ENCODE data around the gene STX8.
"Not testable (repeated sequence)": the region's sequence is repeated elsewhere in the genome, so short reads cannot be mapped to it uniquely, and the experiment has no call there.

Gene STX8

DNA sequence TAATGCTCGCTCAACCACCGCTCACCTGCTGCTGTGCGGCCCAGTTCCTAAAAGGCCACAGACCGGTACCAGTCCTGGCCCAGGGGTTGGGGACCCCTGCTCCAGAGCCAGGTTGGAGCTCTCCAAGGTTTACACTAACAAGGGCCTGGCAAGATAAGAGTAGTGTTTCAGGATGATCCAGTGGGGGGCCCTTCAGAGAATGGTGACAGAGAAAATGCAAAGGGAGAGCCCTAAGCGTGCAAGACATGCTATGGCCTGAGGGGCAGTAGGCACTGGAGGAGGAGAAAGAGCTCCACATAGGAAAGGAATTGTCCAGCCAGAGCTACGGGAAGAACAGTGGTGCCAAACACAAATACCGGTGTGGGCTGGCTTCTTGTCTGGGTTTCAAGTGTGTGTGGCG, 233.4 kb downstream of the STX8 start:
- no peak for DNase-seq (ENCODE audit: low read depth in 2 of 2)

DNA sequence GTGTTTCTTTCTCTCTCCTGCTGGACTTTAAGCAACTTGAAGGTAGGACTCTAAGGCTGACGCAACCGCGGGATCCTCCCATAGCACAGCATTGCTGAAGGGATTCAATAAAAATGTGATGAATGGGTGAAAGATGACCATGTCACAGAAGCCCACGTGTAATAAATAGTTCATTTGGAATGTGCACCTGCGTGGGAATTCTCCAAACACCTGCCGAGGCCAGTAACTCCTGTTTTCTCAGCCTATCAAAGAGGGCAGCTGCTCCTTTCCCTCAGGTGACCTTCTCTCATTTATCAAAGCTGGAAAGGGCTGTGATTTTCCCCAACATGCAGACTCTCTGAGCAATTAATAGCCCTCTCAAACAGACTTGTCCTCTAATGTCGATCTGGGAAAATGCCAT, 235.7 kb downstream of the STX8 start:
- no peak for DNase-seq (ENCODE audit: low read depth in 2 of 2)

DNA sequence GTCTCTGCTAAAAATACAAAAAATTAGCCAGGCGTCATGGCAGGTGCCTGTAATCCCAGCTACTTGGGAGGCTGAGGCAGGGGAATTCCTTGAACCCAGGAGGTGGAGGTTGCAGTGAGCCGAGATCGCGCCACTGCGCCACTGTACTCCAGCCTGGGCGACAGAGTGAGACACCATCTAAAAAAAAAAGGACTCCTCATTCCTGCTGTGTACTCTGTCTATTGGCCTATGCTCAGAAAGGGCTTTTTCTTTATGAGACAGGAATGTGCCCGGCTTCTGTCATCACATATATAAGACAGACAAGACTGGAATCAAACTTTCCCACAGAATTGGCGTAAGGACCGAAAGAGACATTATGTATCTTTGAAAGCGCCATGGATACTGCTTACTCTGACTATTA, 236.1 kb downstream of the STX8 start:
- not testable (repeated sequence) for DNase-seq (ENCODE audit: low read depth in 2 of 2)

DNA sequence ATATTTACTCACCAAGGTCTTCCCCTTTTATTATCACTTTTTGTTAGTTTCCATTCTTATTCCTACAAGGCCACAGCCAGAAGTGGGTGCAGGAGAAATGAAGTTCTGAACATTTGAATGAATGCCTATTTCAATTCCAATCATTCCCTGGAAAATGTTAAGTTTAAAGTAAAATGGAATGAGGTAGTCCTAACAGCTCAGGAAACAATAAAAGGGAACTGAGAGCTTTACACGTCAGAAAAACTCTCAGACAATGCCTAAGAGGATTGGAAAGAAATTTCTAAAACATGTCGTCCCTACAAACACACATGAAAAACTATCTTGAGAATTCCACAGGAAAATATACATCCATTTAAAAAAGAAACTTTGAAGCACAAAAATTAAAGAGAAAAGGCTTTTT, 238.8 kb downstream of the STX8 start:
- DNase-seq (ENCODE audit: low read depth in 2 of 2), result no peak

DNA sequence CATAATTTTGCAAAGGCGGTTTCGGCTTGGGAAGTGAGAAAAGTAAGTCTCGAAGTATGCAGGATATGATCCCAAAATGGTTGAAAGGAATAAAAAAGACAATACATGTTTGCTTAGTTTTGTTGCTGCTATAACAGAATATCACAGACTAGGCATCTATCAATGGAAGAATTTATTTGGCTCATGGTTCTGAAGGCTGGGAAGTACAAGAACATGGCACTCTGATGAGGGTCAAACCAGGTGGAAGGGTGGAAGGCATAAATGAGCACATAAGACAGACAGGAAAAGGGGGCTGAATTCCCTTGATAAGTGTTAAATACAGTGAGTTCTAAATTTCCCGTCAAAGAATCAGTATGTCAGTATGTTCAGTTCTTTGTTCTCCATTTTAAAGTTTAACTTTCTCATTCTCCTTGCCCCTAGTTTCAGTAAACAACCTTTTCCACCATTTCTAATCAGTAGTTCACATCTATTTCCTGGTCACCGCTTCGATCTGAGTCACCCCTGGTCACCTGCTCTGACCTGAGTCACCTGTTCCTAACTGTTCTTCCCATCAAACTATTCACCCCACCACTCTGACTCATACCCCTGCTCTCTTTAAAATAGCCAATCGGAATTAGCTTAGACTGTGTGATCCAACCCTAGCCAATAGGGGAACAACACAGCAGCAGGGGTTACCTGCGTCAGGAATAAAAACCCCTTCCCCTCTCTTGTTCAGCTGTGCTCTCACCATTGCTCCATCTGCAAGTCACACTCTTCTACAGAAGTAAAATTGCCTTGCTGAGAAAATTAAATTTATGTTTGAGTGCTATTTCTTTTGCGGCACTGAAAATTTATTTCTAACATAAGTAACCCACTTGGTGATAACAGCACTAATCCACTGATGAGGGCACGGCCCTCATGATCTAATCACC, 240.8 kb downstream of the STX8 start:
- no peak for DNase-seq (ENCODE audit: low read depth in 2 of 2)

DNA sequence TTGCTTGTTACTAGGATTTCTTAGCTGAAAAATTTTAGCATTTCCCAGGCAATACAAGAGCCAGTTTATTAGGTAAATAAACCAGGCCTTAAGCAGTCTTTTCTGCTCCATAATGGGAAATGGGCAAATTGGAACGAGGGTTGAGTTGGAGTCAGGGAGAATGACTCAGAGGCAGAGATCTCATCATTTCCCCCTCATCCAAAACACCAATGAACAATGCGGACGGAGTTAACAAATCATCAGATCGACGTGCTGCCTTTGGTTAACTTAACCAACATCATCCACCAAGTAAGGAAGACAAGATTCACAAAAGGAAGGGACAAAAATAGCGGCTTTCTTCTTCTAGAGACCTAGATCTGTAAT, 243.5 kb downstream of the STX8 start:
- no peak for DNase-seq (ENCODE audit: low read depth in 2 of 2)

DNA sequence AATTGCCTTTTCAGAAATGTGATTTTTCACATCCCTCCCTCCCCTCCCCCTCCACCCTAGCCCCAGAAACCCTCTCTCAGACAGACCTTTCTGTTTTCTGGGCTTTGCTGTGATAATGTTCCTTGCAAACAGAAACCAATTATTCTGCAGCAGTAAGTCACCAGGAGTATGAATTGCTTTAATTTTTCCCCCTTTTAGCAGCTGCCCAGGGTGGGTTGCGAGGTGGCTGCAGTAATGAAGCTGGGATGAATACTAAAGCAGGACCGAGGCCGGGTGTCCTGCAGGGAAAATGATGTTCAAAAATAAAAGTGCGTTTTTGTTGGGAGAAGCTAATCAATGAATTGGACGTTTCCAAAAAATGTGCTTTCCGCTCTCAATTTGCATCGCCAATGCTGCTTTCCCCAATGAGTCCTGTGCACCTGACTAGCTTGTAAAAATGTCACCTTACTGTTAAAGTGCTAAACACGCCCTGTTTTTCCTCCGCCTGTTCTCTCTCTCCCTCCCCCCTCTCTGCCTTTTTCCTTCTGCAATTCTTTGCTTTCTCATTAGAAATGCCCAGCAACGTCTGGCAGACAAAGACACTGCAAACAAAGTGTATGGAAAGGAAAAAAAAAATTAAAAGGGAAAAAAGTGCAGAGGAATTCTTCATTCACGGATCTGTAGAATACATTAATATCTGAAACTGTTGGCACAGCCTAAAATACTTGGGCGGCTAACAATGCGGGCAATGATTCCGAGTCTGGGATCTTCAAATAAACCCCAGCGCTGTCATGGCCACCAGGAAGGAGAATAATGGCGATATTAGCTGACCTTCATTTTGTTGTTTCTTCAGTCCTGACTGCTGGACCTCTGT, 244.1 kb downstream of the STX8 start:
- no peak for DNase-seq (ENCODE audit: low read depth in 2 of 2)

DNA sequence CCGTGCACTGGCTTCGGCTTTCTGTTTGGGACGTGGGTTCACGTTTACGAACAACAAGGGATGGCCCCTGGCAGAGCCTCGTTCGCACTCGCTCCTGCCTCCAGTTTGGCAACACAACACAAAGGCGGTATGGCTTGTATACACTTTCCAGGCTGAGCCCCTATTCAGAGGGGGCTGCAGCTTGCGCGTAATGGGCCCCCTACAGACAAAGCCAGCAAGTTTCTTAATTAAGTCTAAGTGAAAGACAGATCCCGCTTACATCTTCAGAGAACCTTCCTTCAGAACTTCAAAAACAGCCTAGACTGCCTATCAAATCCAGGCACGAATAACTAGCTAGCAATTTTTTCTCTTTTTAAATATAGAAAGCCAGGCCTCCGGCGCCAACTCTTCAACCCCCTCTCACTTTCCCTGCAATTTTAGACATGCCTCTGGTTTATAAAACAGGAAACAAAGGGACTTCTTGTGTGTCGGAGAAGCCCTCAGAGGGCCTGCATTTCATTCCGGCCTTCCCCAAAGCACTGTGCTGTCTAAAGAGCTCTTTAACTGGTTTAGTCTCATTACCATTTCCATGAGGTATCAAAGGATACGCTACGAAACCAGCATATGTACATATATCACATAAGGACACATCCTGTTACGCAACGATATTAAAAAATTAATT, 244.9 kb downstream of the STX8 start:
- no peak for DNase-seq (ENCODE audit: low read depth in 2 of 2)

DNA sequence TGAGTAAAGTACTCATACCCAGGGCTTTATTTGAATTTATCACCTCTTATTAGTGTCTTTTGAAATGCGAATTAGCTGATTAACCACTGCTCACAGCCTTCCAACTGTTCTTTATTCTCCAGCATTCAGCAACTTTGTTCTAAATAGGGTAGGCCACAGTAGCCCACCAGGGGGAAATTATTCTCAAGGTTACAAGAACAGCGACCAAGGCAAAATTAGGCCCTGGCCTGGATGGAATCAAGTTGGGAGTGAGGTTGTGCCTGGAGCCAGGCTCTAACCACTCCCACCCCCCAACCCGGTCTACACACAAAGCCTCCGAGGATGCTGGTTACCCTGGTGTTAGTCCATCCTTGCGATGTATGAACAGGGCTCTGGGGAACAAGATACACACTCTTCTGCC, 245.5 kb downstream of the STX8 start:
- DNase-seq (ENCODE audit: low read depth in 2 of 2), result no peak

DNA sequence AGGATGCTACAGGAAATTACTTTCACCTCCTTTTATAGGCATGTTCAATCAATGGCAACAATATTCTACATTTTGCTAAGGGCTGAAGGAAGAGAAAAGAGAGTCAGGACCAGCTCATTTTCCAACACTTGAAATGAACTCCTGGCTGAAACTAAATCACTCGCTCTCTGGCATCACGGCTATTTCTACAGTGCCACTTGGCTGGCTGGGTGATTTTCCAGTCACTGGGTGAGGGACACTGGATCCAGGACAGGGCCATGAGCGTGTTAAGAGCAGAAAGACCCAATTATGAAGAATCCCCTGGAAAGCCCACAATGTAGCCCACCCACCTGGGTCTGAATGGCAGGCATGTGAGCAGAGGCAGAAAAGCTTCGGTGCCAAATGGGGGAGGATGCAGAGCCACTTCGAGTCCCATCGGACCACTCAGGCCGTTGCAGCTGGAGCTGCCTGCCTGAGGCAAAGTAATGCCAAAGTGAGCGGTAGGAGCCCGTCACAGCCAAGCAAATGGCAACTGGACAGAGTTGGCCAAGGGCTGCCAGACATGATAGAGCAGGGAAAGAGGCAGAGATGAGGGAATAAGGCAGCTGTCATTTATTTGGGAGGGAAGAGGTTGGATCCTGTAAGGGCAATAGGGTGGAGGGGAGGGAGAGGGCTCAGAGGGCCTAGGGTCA, 246.2 kb downstream of the STX8 start:
- DNase-seq (ENCODE audit: low read depth in 2 of 2), result no peak

DNA sequence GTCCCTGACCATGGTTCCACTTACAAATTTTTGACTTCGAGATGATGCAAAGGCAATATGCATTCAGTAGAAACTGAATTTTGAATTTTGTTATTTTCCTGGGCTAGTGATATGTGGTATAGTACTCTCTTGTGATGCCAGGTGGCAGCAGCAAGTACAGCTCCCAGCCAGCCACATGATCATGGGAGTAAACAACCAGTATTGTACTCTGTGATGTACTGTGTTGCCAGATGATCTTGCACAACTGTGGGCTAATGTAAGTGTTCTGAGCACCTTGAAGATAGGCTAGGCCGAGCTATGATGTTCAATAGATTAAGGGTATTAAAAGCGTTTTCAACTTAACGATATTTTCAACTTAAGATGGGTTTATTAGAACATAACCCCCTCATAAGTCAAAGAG, 250.8 kb downstream of the STX8 start:
- no peak for DNase-seq (ENCODE audit: low read depth in 2 of 2)

DNA sequence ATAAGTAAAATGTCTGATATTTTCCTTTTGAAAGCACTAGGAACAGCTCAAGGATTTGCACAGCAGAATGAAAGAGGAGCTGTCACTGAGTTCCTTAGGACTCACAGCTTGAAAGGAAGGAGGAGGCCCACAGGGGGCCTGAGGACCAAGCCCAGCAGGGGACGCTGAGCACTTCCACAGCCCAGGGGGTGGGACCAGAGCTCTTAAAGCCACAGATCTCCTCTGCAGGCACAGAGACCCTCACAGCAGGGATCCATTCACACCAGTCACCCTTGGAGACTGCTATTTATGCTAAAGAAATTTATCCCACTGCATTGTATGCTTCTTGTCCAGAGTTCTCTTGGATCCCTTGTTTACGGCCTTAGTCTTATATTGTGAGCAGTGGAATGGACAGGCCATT, 253.3 kb downstream of the STX8 start:
- no peak for DNase-seq (ENCODE audit: low read depth in 2 of 2)

DNA sequence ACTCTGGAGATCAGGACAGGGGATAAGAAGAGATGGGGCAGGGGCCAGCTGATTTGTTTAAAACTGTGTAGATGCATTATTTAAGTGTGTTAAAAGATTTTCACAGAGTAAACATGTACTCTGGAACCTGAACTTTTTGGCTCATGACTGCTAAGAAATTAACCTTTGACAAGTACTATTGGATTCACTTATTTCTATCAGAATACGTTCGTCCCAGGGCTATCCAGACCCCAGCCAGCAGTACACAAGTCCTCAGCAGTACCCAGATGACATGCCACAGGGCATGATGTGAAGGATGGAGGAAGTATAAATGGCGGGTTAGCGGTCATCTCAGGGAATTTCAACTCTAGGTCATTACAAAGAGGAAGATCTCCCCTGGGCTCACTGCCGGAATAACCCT, 253.7 kb downstream of the STX8 start:
- no peak for DNase-seq (ENCODE audit: low read depth in 2 of 2)

DNA sequence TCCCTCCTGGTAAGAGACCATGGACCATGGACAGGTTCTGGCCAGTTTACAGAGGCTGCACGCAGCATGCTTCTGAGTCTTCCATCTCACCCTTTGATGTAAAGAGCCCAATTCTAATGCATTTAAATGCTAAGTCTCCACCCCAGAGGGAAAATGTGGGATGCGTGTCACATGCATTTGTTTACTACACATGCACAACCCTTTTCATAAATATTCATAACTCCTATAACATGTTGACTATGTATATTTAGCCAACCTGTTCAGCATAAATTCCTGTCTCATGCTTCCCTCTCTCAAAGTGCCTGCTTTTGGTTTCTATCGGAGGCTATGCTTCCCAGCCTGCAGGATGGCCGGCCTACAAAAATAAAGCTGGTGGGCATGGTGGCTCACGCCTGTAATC, 260.3 kb downstream of the STX8 start:
- DNase-seq (ENCODE audit: low read depth in 2 of 2), result no peak

DNA sequence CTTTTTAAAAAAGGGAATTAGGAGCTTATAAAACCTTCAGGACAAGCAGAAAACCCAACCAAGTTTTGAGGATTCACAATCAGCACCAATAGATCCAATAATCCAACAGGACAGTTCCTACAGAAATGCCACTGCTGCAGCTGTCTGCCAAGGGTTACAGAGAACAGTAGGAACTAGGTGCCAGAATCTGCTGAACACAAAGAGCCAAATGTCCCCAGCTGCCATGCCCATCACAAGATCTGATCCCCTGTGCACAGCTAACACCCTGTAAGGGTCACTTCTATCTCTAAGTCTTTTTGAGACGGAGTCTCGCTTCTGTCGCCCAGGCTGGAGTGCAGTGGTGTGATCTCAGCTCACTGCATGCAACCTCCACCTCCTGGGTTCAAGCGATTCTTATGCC, 262.3 kb downstream of the STX8 start:
- no peak for DNase-seq (ENCODE audit: low read depth in 2 of 2)

DNA sequence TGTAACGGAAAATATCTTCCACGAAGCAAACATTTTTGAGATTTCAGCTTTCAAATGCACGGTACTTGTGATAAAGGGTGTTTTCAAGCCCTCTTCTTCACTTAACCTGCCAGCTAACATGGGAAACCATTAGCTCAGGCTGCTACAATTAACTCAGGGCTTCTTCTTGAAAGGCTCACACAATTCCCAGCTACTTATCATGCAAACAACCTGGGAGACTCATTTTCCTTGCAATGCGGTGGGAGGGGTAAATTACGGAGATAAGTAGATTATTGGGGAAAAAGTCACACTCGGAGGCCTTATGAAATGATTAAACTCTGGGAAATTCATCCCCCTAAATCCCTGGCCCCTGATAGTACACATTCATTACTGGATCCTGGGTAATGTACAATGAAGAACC, 266.4 kb downstream of the STX8 start:
- no peak for DNase-seq (ENCODE audit: low read depth in 2 of 2)

DNA sequence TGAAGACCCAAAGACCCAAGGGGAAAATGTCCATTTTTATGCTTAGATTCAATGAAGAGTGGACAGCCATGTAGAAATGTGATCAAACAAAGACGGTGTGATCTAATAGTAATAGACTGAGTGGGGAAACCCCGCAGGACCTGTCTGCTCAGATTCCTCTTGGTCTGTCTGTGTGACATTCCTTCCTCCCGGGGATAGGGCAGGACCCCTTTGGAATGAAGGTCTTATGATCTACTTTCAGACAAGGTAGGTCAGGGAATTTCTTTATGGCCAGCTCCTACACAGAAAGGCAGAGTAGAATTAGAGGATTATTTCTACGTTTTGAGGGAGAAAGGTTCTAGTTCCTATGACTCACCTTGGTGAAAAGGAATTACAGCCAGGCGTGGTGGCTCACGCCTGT, 267.6 kb downstream of the STX8 start:
- no peak for DNase-seq (ENCODE audit: low read depth in 2 of 2)

DNA sequence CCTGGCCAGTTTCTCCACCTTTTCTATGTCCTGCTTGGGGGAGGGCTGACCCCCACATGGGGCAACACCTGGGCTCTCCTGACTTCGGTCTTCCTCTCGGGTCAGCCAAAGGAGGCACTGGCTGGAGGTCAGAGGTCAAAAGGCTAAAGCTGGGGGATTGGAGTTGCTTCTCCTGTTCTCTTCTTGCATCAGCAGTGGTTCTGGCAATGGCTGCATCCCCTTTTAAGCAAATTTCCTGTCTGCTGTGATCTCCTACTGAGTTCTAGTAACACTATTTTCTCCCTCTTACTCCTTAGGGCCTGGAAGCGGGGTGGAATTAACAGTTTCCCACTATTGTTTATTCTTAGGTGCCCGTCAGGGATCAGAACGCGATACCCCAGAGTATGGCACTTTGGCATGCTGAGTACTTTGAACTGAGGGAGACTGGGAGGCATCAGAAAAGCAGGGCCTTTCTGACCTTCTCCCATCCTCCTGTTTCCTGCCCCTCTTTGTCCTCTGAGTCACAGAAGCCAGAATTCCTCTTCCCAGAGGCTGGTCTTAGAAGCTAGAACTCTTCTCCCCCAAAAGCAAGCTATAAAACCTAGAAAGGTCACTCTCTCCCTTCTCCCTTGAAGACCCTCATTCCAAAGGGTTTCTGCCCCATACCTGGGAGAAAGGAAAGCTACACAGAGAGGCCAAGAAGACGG, 268.2 kb downstream of the STX8 start:
- no peak for DNase-seq (ENCODE audit: low read depth in 2 of 2)

DNA sequence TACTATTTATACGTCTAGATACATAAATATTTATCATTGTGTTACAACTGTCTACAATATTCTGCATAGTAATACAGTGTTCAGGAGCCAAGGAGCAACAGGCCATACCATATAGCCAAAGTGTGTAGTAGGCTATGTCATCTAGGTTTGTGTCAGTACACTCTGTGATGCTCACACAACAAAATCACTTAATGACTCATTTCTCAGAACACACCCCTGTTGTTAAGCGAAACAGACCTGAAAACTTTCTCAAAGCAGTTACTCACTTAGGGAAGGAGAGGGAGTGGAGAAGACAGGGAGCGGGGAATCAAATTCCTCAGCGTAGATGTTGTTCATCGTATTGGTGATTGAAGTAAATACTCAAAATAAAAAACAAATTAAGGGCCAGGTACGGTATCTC, 269.5 kb downstream of the STX8 start:
- no peak for DNase-seq (ENCODE audit: low read depth in 2 of 2)

DNA sequence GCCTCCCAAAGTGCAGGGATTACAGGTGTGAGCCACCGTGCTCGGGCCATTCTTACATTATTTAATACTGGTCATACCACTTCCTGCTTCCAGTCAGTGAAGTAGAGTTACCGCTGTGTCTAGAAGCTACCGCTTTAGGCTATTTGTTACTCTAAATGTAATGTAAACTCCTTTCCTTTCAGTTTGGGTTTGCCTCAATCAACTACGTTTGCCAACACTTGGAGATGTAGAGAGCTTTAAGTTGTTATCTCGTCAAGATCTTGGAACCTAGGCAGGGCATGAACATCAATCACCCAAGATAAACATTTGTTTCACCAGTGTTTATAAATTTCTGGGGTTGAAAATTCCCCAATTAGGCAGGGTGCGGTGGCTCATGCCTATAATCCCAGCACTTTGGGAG, 275.9 kb downstream of the STX8 start:
- no peak for DNase-seq (ENCODE audit: low read depth in 2 of 2)

DNA sequence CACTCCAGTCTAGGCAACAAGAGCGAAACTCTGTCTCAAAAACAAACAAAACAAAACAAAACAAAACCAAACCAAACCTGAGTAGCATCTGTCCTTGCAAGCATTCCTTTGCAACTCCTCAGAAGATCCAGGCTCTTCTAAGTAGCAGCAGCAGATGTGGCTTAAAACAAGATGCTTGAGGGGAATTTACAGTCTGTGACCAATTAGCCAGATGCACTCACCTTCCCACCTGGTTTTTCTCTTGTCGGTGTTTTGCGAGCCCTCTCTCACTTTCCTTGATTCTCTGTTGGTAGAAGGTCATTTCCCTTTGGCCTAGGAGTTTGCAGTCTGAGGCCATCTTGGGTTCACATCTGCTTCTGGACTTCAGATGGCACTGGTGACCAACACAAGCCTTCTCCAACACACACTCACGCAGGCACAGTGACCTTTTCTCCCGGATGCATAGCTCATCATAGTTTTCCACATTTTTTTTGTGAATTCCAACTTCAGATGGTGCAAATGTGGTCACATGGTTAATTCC, 276.8 kb downstream of the STX8 start:
- DNase-seq (ENCODE audit: low read depth in 2 of 2), result no peak

All from stimulated activated CD8-positive, alpha-beta memory T cell treated with anti-CD3 and anti-CD28 coated beads, Interleukin-15, amount 100 ng/mL, for 4 hours (primary cell).